NCI-H524 (cell line): ENCODE results near the gene AP3M1.

Source experiments
- DNase-seq, 2 experiments: peaks; one replicate each; lab custom pipeline; 2025; lab: John Stamatoyannopoulos, UW

Gene AP3M1

DNA sequence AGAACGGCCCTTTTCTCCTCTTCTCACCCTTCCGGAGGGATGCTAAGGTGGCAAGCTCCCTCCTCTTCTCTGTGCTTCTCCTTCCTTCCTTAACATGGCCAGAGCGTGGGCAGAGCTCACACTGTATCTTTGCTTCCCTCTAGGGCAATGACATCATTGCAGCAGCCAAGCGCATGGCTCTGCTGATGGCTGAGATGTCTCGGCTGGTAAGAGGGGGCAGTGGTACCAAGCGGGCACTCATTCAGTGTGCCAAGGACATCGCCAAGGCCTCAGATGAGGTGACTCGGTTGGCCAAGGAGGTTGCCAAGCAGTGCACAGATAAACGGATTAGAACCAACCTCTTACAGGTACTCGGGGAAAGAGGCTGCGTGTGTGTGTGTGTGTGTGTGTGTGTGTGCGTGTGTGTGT lies 36.6 kb downstream of the AP3M1 start:
- no peak for DNase-seq

DNA sequence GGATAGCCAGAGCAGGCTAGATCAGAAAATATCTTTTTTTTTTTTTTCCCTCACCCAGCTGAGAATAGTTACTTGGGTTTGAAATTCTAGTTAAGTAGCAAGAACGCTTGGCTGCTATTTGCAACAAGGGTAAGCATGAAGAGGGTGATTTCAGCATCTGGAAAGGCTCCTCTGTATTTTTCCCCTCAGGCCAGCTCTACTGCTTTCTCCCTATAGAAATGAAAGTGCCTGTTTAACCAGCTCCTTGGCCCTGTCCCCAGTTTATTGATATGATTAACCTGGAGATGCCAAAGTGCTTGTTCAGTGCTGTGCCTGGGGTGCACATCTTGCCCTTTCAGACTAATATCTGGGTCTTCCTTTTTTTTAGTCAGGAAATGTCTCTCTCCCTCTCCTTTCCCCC lies 37.1 kb downstream of the AP3M1 start:
- no peak for DNase-seq

GRCh38 chr10:74111799-74112198 lies 38.8 kb downstream of the AP3M1 start:
- DNase-seq: no peak

DNA sequence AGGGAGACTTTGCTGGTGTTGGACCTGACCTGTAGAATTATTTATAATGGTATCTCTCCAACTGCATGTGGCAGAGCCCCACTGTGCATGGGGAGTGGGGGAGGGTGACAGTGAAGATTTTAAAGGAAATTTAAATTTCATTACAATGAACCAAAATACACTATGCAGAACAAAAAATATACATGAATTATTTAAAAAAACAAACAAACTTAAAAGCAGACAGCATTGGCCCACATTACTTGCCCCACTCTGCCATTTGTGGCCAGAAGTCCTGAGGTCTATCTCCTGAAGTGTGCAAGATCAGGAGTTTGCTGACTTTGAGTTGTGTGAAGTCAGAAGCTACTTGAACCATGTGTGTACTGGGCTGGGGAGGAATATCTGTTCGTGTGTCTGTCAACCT lies 40.5 kb downstream of the AP3M1 start:
- DNase-seq: no peak

DNA sequence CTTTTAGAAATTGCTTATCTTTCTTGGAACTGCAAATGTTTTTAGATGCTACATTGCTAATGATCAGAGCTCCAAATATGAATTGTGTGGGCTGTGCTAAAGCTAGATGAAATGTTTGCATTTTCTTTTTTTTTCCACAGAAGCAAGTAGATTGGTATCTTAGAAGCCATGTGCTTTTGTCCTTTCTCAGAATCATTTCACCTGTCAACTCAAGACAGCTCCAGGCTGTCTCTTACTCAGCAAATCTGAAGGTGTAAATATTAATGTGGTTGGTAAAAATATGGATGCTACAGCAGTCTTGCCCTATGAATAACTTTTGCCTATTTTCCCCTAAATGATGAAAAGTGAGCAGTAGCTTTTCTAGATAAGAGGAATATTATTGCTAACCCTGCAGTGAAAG lies 41.2 kb downstream of the AP3M1 start:
- no peak for DNase-seq

GRCh38 chr10:74107391-74107790 lies 43.2 kb downstream of the AP3M1 start:
- no peak for DNase-seq

DNA sequence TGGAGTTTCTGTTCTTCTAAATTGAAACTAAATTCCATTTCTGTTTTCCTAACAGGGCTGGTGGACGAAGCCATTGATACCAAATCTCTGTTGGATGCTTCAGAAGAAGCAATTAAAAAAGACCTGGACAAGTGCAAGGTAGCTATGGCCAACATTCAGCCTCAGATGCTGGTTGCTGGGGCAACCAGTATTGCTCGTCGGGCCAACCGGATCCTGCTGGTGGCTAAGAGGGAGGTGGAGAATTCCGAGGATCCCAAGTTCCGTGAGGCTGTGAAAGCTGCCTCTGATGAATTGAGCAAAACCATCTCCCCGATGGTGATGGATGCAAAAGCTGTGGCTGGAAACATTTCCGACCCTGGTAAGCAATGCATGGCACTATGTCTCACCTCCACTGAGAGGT lies 45.6 kb downstream of the AP3M1 start:
- DNase-seq: no peak

DNA sequence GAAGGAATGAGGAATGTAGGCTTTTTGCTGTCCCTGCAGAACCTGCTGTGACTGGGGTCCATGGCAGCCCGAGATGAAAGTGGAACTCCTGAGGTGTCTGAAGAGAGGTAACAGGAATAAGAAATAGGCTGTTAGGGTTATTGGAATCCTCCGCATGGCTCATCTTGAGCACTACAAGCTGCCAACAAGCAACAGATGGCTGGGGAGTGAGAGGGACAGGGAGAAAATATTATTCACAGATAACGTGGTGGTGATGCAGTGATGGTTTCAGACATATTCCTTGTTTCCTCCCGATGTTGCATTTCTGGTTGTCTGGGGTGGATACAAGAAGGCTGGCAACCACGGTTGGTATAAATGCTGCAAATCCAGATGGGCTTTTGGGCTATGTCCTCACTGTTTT lies 46.1 kb downstream of the AP3M1 start:
- peak in 1 of 2 experiments; percentile 5 for DNase-seq

DNA sequence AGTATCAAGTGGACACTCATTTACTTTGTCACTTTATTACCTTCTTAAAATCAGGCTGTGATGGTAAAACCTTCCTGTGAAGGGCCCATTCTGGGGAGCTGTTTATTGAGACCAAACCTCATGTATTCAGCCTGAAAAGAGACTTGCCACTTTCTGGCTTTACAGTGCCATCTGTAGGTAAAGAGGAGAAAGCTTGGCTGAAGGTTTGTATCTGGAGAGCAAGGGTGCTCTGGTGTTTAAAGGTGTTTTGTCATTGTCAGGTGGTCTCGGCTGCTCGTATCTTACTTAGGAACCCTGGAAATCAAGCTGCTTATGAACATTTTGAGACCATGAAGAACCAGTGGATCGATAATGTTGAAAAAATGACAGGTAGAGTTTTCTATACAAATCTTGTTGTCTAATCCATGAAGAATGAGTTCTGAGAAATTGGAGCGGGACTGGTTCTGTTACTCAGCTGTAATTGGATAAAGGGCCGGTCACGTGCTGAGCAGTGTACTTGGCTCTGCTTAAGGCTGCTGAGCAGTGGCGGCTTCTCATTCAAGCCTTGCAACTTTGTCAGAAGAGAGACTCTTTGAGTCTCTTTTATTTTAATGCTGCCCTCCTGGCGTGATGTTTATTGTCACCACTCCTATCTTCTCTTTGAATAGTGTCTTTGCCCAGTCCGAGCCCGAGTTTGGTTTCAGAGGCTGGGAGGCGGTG lies 46.9 kb downstream of the AP3M1 start:
- DNase-seq: no peak

- DNase-seq: no peak
These were observed 50.8 kb downstream of the AP3M1 start for GRCh38 chr10:74099836-74100235.

- DNase-seq: no peak
These were observed 51.2 kb downstream of the AP3M1 start for GRCh38 chr10:74099420-74099819.

- DNase-seq: no peak
These were observed 52.9 kb downstream of the AP3M1 start for GRCh38 chr10:74097776-74098175.

GRCh38 chr10:74096777-74097176 lies 53.9 kb downstream of the AP3M1 start:
- no peak for DNase-seq

DNA sequence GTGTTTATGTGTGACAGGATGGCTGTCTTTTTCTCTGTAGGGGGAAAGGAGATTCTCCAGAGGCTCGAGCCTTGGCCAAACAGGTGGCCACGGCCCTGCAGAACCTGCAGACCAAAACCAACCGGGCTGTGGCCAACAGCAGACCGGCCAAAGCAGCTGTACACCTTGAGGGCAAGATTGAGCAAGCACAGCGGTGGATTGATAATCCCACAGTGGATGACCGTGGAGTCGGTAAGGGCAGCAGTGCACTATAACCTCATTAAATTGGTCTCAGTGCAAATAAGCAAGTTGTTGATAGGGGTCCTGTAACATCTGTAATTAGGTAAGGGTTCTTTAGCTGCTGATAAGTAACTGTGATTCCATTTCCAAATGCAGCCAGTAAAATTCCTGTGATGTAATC lies 56.4 kb downstream of the AP3M1 start:
- DNase-seq: no peak

- DNase-seq: no peak
These were observed 57.0 kb downstream of the AP3M1 start for GRCh38 chr10:74093530-74094164.

DNA sequence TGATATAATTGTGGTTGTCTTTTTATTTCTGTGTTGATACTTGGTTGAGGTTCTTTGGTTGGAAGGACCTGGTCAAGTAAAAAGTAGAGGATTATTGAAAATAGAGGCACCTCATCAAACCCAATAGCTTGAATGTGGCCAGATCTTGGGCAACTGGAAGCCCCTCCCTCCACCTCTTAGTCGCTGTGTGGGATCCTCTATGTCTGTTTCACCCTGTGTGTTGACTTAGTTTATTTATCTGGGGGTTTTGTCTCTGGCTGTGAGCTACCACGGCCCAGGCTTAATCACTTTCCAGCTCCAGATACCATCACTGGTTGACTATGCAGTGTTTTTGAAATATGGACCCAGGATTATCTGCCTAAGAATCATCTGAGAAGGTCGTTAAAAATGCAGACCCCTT lies 58.3 kb downstream of the AP3M1 start:
- DNase-seq: no peak

- no peak for DNase-seq
These were observed 61.9 kb downstream of the AP3M1 start for GRCh38 chr10:74088722-74089121.

DNA sequence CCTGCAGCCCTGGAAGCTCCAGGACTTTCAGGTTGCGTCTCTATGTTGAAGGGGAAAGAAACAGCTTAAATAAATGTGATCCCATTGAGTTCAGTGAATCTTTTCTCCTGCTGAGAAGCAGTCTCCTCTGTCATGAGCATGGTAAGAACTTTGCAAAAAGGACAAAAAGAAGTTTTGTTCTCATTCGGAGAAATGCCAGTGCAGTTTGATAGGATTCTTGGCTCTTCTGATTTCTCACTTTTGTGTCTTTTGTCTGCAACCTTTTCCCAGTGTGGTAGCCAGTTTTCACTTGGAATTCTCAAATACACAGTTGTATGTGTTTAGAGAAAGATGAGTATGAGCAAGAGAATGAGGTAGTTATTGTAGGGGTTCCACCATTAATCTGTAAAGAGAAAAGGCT lies 64.3 kb downstream of the AP3M1 start:
- no peak for DNase-seq

- no peak for DNase-seq
These were observed 65.7 kb downstream of the AP3M1 start for GRCh38 chr10:74084955-74085354.

DNA sequence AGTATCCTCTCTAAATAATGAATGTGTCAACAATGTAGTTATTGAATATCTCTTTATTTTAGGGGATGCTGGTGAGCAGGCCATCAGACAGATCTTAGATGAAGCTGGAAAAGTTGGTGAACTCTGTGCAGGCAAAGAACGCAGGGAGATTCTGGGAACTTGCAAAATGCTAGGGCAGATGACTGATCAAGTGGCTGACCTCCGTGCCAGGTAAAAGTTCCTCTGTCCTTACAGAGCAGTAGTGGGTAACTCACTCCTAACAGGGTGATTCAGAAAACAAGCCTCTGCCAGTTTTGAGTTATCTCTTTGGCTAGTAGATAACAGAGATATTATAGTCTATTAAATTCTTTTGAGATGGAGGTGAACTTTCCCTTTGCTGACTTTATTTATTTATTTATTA lies 67.3 kb downstream of the AP3M1 start:
- no peak for DNase-seq

- DNase-seq: no peak
These were observed 68.5 kb downstream of the AP3M1 start for GRCh38 chr10:74081941-74082718.

DNA sequence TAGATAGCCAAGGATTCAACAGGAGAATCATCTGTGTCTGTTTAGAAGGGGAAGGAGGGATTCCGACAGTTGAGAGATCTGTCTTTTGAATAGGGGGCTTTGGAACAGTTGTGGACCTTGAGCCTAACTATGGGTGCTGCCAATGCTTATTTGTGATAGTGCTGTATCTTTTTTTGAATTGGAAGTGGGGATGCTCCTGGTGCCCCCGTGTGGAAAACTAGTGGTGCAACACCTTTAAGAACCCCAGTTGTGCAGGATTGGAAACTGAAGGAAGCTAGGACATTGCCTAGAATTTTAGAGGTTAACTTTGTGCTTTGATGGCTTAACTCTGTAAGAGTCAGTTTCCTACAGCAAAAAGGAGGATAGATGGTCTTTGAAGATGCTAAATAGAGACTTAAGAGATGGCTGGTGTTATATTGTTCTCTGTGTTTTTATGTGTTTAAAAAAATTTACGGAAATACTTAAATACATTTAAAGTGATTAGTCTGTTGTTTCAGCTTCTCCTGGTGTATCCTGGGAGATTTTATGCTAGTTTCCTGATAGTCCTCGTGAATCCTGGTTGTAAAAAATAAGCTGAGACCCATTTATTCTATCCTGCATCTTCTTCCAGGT lies 69.3 kb downstream of the AP3M1 start:
- DNase-seq: peak in 1 of 2 experiments; percentile 9
